ENCODE results near the gene BCAS3. TPM values are rescaled to one million over a fixed set of nuclear protein-coding genes. Genes with fewer than 3 reads are reported as not detected.

Gene BCAS3
- total RNA-seq, 2 experiments from 2014 or later, result 13.4 to 14.5 TPM

- intact Hi-C loops (cut with micrococcal nuclease; ENCODE audit: unreplicated experiment), result no loop called here
- Histone ChIP-seq H2AFZ (ENCODE audit: low read length) (no peak overlapping the region), H3K4me2 (ENCODE audit: low read length) (no peak overlapping the region), H3K36me3 (ENCODE audit: insufficient read depth, low read length) (no peaks in the 10 kb centered on the region), H3K9me2 (ENCODE audit: insufficient read depth, low read length) (no peaks in the 10 kb centered on the region), H3K79me2 (ENCODE audit: insufficient read depth, low read depth, low read length) (no peaks in the 10 kb centered on the region), H3K4me3 (ENCODE audit: low read depth, low read length, poor library complexity, severe bottlenecking) (no peak overlapping the region), H3K4me1 (ENCODE audit: insufficient read depth, low read length, poor library complexity, severe bottlenecking) (no peaks in the 10 kb centered on the region), H4K20me1 (ENCODE audit: insufficient read depth, low read length) (no peaks in the 10 kb centered on the region), H3K9me3 (ENCODE audit: low read length) (no peaks in the 10 kb centered on the region), H3K27ac (ENCODE audit: low read depth, low read length, poor library complexity, severe bottlenecking) (no peak overlapping the region)
- TF ChIP-seq, protein P1, sequence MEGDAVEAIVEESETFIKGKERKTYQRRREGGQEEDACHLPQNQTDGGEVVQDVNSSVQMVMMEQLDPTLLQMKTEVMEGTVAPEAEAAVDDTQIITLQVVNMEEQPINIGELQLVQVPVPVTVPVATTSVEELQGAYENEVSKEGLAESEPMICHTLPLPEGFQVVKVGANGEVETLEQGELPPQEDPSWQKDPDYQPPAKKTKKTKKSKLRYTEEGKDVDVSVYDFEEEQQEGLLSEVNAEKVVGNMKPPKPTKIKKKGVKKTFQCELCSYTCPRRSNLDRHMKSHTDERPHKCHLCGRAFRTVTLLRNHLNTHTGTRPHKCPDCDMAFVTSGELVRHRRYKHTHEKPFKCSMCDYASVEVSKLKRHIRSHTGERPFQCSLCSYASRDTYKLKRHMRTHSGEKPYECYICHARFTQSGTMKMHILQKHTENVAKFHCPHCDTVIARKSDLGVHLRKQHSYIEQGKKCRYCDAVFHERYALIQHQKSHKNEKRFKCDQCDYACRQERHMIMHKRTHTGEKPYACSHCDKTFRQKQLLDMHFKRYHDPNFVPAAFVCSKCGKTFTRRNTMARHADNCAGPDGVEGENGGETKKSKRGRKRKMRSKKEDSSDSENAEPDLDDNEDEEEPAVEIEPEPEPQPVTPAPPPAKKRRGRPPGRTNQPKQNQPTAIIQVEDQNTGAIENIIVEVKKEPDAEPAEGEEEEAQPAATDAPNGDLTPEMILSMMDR (conservative IDR thresholded peaks at IDR 0.05; ENCODE audit: low read length), result no peak
- no peak for TF ChIP-seq EZH2phosphoT487 (IDR thresholded peaks at IDR 0.05; ENCODE audit: borderline replicate concordance, low read depth, low read length)
- POLR2A ChIA-PET, result no interaction called here
- DNase-seq (ENCODE audit: low spot score), result no peak
- BruUV-seq (replicated peaks), result no TSS peak
- CTCF ChIA-PET (ENCODE audit: unreplicated experiment), result no interaction called here
Measured at GRCh38 chr17:60904582-60904981, 226.9 kb downstream of the BCAS3 start.

DNA sequence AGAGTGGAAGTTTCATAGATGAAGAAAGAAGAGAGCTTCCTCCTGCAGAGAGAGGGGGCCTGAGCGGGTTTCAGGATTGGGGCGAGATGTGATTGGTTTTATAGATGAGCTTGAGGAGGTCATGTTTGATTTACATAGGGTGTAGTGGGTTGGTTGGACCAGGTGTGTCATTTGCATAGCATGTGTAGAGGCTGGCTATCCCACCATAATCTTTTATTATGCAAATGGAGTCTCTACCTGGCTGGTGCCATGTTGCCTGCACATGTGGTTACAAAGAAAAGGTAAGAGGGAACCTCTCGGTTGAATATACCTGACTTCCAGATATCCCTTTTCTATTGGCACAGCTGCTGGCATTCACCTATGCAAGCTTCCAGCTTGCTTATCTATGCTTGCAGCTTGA, 228.1 kb downstream of the BCAS3 start:
- no peak overlapping the region for H2AFZ ChIP-seq (ENCODE audit: low read length)
- BruUV-seq (replicated peaks), result no TSS peak
- H3K9me2 ChIP-seq (ENCODE audit: insufficient read depth, low read length), result no peaks in the 10 kb centered on the region
- no peak for DNase-seq (ENCODE audit: low spot score)
- TF ChIP-seq, protein P1 (conservative IDR thresholded peaks at IDR 0.05; ENCODE audit: low read length), result no peak
- no peak for TF ChIP-seq EZH2phosphoT487 (IDR thresholded peaks at IDR 0.05; ENCODE audit: borderline replicate concordance, low read depth, low read length)
- H3K4me2 ChIP-seq (ENCODE audit: low read length), result no peak overlapping the region
- no peaks in the 10 kb centered on the region for H3K36me3 ChIP-seq (ENCODE audit: insufficient read depth, low read length)
- intact Hi-C loops (cut with micrococcal nuclease; ENCODE audit: unreplicated experiment), result no loop called here
- no peak overlapping the region for H3K4me3 ChIP-seq (ENCODE audit: low read depth, low read length, poor library complexity, severe bottlenecking)
- H4K20me1 ChIP-seq (ENCODE audit: insufficient read depth, low read length), result no peaks in the 10 kb centered on the region
- H3K9me3 ChIP-seq (ENCODE audit: low read length), result no peaks in the 10 kb centered on the region
- no peak overlapping the region for H3K27ac ChIP-seq (ENCODE audit: low read depth, low read length, poor library complexity, severe bottlenecking)
- ChIA-PET POLR2A (no interaction called here), CTCF (ENCODE audit: unreplicated experiment) (no interaction called here)
- no peaks in the 10 kb centered on the region for H3K4me1 ChIP-seq (ENCODE audit: insufficient read depth, low read length, poor library complexity, severe bottlenecking)
- H3K79me2 ChIP-seq (ENCODE audit: insufficient read depth, low read depth, low read length), result no peaks in the 10 kb centered on the region

DNA sequence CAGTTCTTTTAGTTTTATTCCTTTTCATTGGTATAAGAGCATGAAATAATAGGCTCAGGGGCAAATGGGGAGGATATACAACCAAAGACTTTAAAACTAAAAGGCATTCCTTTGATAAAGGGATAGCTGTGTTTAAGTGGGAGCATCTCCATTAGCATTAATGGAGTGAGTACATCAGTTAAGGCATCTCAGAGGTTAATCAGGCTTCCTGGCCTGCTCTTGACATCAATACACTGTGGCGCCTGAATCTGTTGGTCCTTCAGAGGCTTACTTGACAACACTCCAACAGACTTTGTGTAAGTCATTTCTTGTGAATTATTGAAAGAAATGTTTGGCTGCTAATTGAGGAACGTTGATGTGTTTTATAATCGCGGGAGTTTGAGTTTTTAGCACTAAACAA, 230.7 kb downstream of the BCAS3 start:
- POLR2A ChIA-PET, result no interaction called here

More for the DNA sequence above, 230.7 kb downstream of the BCAS3 start:
- Histone ChIP-seq H3K4me1 (ENCODE audit: insufficient read depth, low read length, poor library complexity, severe bottlenecking) (no peaks in the 10 kb centered on the region), H3K4me3 (ENCODE audit: low read depth, low read length, poor library complexity, severe bottlenecking) (no peak overlapping the region), H3K4me2 (ENCODE audit: low read length) (no peak overlapping the region), H2AFZ (ENCODE audit: low read length) (no peak overlapping the region), H3K36me3 (ENCODE audit: insufficient read depth, low read length) (no peaks in the 10 kb centered on the region), H4K20me1 (ENCODE audit: insufficient read depth, low read length) (no peaks in the 10 kb centered on the region), H3K79me2 (ENCODE audit: insufficient read depth, low read depth, low read length) (no peaks in the 10 kb centered on the region), H3K27ac (ENCODE audit: low read depth, low read length, poor library complexity, severe bottlenecking) (no peak overlapping the region), H3K9me3 (ENCODE audit: low read length) (no peaks in the 10 kb centered on the region), H3K9me2 (ENCODE audit: insufficient read depth, low read length) (no peaks in the 10 kb centered on the region)
- intact Hi-C loops (cut with micrococcal nuclease; ENCODE audit: unreplicated experiment), result no loop called here
- CTCF ChIA-PET (ENCODE audit: unreplicated experiment), result no interaction called here
- DNase-seq (ENCODE audit: low spot score), result no peak
- no peak for TF ChIP-seq EZH2phosphoT487 (IDR thresholded peaks at IDR 0.05; ENCODE audit: borderline replicate concordance, low read depth, low read length)
- TF ChIP-seq, protein P1 (conservative IDR thresholded peaks at IDR 0.05; ENCODE audit: low read length), result no peak
- BruUV-seq (replicated peaks), result no TSS peak
